Subcutaneous preadipocyte (primary cell): ENCODE results near the gene GOLGA8N. TPM values are rescaled to one million over a fixed set of nuclear protein-coding genes. Genes with fewer than 3 reads are reported as not detected.

Source experiments
- small RNA-seq: library from RNA; depleted of rRNA; stranded (forward); fragments of <200 nt; gene quantifications from one replicate; pipeline ENCODE3, GENCODE V24; 2012
- total RNA-seq: library from RNA; depleted of rRNA; stranded (reverse); fragments of >200 nt; gene quantifications from 2 replicates; pipeline ENCODE4 v1.2.3, GENCODE V29; 2012

The GOLGA8N gene
- total RNA-seq = 1.8 and 2.2 TPM in 2 replicates

DNA sequence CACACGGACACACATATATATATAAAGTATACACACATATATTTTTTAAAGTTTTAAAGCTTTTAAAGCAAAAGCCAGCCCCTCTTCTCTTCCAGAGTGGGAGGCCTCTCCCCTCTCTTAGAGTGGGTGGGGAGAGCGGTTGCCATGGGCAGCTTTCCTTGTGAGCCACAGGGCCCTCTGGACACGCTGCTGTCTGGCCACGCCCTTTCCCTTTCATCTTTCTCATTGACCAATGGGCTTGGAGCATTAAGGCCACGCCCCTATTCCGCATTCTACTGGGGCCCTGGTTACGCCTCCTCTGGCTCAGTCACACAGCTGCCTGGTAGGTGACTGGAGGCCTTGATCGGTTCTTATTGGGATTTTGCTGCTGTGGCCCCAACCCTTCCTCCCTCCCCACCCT, at the start of gene GOLGA8N:
GOLGA8N (plus strand) TSS at position 306 of the 400 bp plus-strand sequence.

DNA sequence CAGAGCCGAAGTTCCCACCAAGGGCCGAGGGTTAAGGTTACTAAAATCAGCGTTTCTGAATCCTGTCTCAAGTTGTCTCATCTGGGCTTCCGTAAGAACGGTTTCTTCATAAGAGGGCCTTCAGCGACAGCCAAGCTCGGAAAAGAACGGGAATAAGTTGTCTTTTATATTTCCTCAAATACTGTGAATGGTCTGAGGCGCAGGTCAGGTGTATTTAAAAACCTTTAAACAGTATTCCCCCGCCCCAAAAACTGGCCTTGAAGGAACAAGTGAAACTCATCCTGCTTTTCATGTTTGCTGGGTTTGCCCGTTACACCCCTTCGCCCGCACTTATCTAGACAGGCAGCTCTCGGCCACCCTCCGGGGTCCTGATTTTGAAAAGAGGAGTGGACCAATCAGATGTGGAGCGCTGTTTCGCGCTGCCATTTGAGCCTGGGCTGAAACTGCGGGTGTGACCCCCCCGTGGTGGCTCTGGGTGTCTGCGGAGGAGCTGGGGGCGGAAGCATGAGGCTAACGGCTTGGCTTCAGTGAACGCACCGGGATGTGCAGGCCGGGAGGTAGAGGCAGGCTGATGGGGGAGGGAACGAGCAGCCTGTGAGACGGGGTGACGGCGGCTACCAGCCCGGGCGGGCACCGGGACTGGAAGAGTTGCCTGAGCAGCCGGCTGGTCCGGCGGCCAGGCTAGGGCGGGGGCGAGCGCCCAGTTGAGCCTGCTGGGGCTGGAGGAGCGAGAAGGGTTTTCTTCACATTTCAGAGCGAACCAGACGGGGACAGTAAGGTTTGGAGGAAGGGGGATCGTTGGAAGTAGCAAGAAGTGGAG, 22.0 kb downstream of the GOLGA8N start, which contains the start of gene ARHGAP11A:
ARHGAP11A (plus strand) TSS at position 454 of the 820 bp plus-strand sequence. CDS start 708 bp downstream, outside the sequence.

DNA sequence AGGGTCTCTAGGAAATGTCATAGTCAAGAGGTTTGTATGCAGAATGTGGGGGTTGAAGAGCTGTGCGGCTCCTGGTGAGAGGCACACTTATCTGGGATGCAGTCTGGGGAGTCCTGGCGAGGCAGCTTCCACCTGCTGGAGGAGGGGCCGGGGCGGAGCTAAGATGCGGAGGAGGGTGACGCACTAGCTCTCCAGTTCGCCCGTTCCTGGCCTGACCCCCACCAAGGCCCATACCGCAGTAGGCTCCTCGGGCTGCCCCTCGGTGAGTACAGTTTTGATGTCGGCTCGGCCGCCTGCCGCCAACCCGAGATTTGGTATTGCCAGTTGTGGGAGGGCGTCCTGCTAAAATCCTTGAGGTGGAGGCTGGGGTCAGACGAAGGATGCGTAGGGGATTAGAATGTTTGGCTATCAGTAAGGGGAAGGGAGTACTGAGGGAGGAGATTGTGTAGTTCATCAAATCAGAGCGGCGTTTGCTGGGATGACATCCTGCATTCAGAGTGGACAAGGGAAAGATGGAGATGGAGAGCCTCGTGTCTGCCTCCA, 48.3 kb downstream of the GOLGA8N start, which contains the start of gene SCG5:
SCG5 (plus strand) TSS at position 194 of the 543 bp plus-strand sequence. CDS start 1,883 bp downstream, outside the sequence.

Small RNA genes lying within 50 kb of the gene (small RNA-seq; reads per million reads assigned to genes)
- gene RN7SL286P = not detected

Other genes starting within 250 kb of the GOLGA8N start
- gene GOLGA8K, start 190.2 kb upstream of the GOLGA8N start, total RNA-seq = under 0.01 TPM in 1 of 2 replicates, not detected in the other
- gene GOLGA8O, start 137.8 kb upstream of the GOLGA8N start, total RNA-seq = under 0.01 and 0.20 TPM in 2 replicates
- 16.2 and 32.6 TPM in 2 replicates for gene ARHGAP11A, start 22.0 kb downstream of the GOLGA8N start, total RNA-seq
- gene SCG5, start 48.3 kb downstream of the GOLGA8N start, total RNA-seq = 1.4 and 1.8 TPM in 2 replicates
- gene GREM1, start 124.5 kb downstream of the GOLGA8N start, total RNA-seq = 0.37 and 2.2 TPM in 2 replicates